Right lobe of liver (tissue), 4 donors: Measurements from ENCODE around the gene FOXN1.

Experiments
- CTCF ChIP-seq, 4 donors: fragments of 200-600 bp in 3 of 4; fragments of 450-650 bp in 1 of 4; IDR thresholded peaks; one replicate each; pipeline versions ENCODE4 v1.5.1 to v1.8.0; 2016 to 2022; ENCODE audit warnings: antibody characterized with exemption in 4 of 4, mild to moderate bottlenecking in 2 of 4
- POLR2A ChIP-seq: fragments of 450-650 bp; IDR thresholded peaks from one replicate; pipeline ENCODE4 v1.6.1; 2017; ENCODE audit warnings: antibody characterized with exemption, mild to moderate bottlenecking
- donor health status: DM: no; HTN: no; CAD: no.
- donor health status: DM: no; HTN: no; CAD: no.
- donor health status: DM: no; HTN: yes; CAD: no.

GRCh38 chr17:28573966-28574480 is 67.9 kb downstream of the FOXN1 start:
- TF ChIP-seq CTCF (IDR thresholded peaks at IDR 0.05), result no peak
- TF ChIP-seq POLR2A, result no peak
